Muscle of arm (tissue), 12 donors: Measurements from ENCODE around the gene AHNAK2. TPM values are rescaled to one million over a fixed set of nuclear protein-coding genes. Genes with fewer than 3 reads are reported as not detected.
"Not testable (repeated sequence)": the region's sequence is repeated elsewhere in the genome, so short reads cannot be mapped to it uniquely, and the experiment has no call there.

Source experiments
- DNase-seq: peaks from one replicate; pipeline ENCODE4 v3.0.0-alpha.2; 2013
- polyA plus RNA-seq, 12 donors: library from polyadenylated mRNA; unstranded; fragments of 120-200 nt; gene quantifications; one replicate each; pipeline ENCODE4 v1.2.1, GENCODE V29; 2013; ENCODE audit not compliant: insufficient read length in 12 of 12

The AHNAK2 gene
- polyA plus RNA-seq, 12 donors: 6.4 to 35.1 (median 14.8) TPM; not detected in 1

- no peak for DNase-seq
These were observed 48.6 kb downstream of the AHNAK2 start for GRCh38 chr14:104929268-104930230.

GRCh38 chr14:104928391-104929133 is 49.6 kb downstream of the AHNAK2 start:
- no peak for DNase-seq

GRCh38 chr14:104927901-104928300 is 50.3 kb downstream of the AHNAK2 start:
- no peak for DNase-seq

GRCh38 chr14:104927432-104927816 is 50.8 kb downstream of the AHNAK2 start:
- DNase-seq: no peak

GRCh38 chr14:104926619-104927431 is 51.3 kb downstream of the AHNAK2 start:
- DNase-seq: no peak

GRCh38 chr14:104925855-104926609 is 52.1 kb downstream of the AHNAK2 start:
- DNase-seq: no peak

GRCh38 chr14:104925214-104925854 is 52.8 kb downstream of the AHNAK2 start:
- DNase-seq: no peak

GRCh38 chr14:104924421-104925213 is 53.6 kb downstream of the AHNAK2 start, which contains the start of gene PLD4:
Gene PLD4, plus strand, starts transcription at chr14:104924879. Its CDS starts 2,262 bp downstream, at chr14:104927141.
- DNase-seq: no peak

- no peak for DNase-seq
These were observed 54.3 kb downstream of the AHNAK2 start for GRCh38 chr14:104923640-104924420.

GRCh38 chr14:104919993-104920315 is 58.2 kb downstream of the AHNAK2 start:
- no peak for DNase-seq

GRCh38 chr14:104919152-104919992 is 58.8 kb downstream of the AHNAK2 start:
- DNase-seq: not testable (repeated sequence)

GRCh38 chr14:104917993-104918392 is 60.2 kb downstream of the AHNAK2 start:
- no peak for DNase-seq

- DNase-seq: no peak
These were observed 61.1 kb downstream of the AHNAK2 start for GRCh38 chr14:104917116-104917515.

GRCh38 chr14:104913435-104913834 is 64.7 kb downstream of the AHNAK2 start:
- DNase-seq: no peak

- no peak for DNase-seq
These were observed 66.1 kb downstream of the AHNAK2 start for GRCh38 chr14:104912053-104912452.

- no peak for DNase-seq
These were observed 69.9 kb downstream of the AHNAK2 start for GRCh38 chr14:104908303-104908702.

- DNase-seq: not testable (repeated sequence)
These were observed 72.6 kb downstream of the AHNAK2 start for GRCh38 chr14:104905579-104905933.
